Measurements from ENCODE around the gene EID2. TPM values are rescaled to one million over a fixed set of nuclear protein-coding genes. Genes with fewer than 3 reads are reported as not detected.

The EID2 gene
- total RNA-seq, 2 experiments from 2014 or later, result 17.2 to 20.3 TPM

DNA sequence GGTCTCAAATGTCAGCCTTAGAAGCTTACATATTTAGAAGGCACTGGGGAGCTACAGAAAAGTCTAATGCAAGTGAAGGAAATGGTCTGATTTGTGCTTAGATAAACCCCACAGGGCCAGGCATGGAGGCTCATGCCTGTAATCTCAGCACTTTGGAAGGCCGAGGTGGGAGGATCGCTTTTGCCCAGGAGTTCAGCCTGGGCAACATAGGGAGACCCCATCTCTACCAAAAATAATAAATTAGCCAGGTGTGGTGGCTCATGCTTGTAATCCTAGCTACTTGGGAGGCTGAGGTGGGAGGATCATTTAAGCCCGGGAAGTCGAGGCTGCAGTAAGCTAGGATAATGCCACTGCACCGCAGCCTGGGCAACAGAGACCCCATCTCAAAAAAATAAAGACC lies 43.9 kb downstream of the EID2 start:
- CTCF ChIA-PET, result interaction anchor here (0.6 to 1.0 kb wide), 5 partner anchors 9 to 350 kb away, joined by 3 to 4 read pairs (median 3); no protein-coding TSS in a partner anchor
- no peak for DNase-seq
- Mint-ChIP-seq H3K9me3 (no peaks in the 10 kb centered on the region), H3K4me1 (peaks cover 15% of the 10 kb centered on the region), H3K27ac (no peak overlapping the region), H3K27me3 (peaks cover 41% of the 10 kb centered on the region), H3K36me3 (ENCODE audit: low read depth) (no peaks in the 10 kb centered on the region), H3K4me3 (no peak overlapping the region)
- POLR2A ChIA-PET, result no interaction called here

DNA sequence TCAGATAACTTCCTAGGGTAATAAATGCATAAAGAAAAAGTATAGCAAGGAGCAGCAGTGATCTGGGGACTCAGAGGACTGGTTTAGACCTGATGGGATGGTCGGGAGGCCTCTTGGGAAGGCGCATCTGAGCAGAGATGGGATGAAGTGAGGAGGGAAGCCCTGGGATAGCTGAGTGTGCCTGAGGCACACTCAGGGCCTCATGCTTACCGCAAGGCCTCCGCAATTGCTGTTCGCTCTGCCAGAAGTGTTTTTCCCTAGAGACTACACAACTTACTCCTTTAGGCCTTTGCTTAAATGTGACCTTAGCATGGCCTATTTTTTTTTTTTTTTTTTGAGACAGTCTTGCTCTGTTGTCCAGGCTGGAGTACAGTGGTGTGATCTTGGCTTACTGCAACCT lies 45.3 kb downstream of the EID2 start:
- H3K4me1 Mint-ChIP-seq, result peaks cover 11% of the 10 kb centered on the region
- ChIA-PET CTCF (no interaction called here), POLR2A (no interaction called here)
- peaks cover 30% of the 10 kb centered on the region for H3K27me3 Mint-ChIP-seq
- DNase-seq, result no peak
- no peak overlapping the region for H3K4me3 Mint-ChIP-seq
- no peaks in the 10 kb centered on the region for H3K9me3 Mint-ChIP-seq
- no peak overlapping the region for H3K27ac Mint-ChIP-seq
- no peaks in the 10 kb centered on the region for H3K36me3 Mint-ChIP-seq (ENCODE audit: low read depth)

DNA sequence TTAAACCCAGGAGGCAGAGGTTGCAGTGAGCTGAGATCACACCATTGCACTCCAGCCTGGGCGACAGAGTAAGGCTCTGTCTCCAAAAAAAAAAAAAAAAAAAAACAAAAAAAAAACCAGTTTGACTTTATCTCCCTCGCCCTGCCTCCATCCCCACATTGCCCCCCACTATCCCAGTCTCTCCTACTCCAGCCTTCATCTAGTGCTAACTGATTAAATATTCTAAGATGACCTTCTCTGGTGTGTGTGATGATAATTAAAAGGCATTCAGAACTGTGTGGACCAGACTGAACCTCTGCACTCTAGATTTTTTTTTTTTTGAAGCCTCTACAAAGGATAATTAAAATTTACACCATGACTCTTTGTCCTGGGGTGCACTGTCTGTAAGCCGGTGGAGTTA lies 47.2 kb downstream of the EID2 start:
- POLR2A ChIA-PET, result no interaction called here

DNA sequence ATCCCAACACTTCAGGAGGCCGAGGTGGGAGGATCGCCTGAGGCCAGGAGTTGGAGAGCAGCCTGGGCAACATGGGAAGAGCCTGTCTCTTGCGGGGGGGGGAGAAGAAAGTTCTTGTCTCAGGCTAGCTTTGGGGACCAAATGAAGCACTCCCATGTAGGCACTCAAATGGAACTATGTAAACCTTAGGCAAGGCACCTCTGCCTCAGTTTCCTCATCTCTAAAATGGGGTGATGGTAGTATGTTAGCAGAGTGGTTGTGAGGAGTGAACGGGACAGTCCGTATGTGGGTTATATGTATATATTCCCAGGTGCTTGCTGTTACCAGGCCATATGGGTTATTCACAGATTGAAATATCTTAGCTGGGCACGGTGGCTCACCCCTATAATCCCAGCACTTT lies 47.7 kb downstream of the EID2 start:
- CTCF ChIA-PET, result interaction anchor here (1.0 to 1.2 kb wide), 2 partner anchors 10 to 11 kb away, joined by 3 read pairs; no protein-coding TSS in a partner anchor
- POLR2A ChIA-PET, result interaction anchor here (0.6 kb wide), 1 partner anchor 143 kb away, joined by 5 read pairs; no protein-coding TSS in a partner anchor
- no peaks in the 10 kb centered on the region for H3K9me3 Mint-ChIP-seq
- H3K27ac Mint-ChIP-seq, result no peak overlapping the region
- DNase-seq, result no peak
- H3K4me1 Mint-ChIP-seq, result no peaks in the 10 kb centered on the region
- peaks cover 12% of the 10 kb centered on the region for H3K36me3 Mint-ChIP-seq (ENCODE audit: low read depth)
- no peak overlapping the region for H3K4me3 Mint-ChIP-seq
- H3K27me3 Mint-ChIP-seq, result peaks cover 13% of the 10 kb centered on the region

More for the DNA sequence above, 47.2 kb downstream of the EID2 start:
- CTCF ChIA-PET, result interaction anchor here (1.2 kb wide), 1 partner anchor 10 kb away, joined by 3 read pairs; no protein-coding TSS in a partner anchor
- no peaks in the 10 kb centered on the region for H3K9me3 Mint-ChIP-seq
- no peaks in the 10 kb centered on the region for H3K4me1 Mint-ChIP-seq
- H3K36me3 Mint-ChIP-seq (ENCODE audit: low read depth), result peaks cover 11% of the 10 kb centered on the region
- H3K27ac Mint-ChIP-seq, result no peak overlapping the region
- no peak overlapping the region for H3K4me3 Mint-ChIP-seq
- peaks cover 16% of the 10 kb centered on the region for H3K27me3 Mint-ChIP-seq
- DNase-seq, result no peak

DNA sequence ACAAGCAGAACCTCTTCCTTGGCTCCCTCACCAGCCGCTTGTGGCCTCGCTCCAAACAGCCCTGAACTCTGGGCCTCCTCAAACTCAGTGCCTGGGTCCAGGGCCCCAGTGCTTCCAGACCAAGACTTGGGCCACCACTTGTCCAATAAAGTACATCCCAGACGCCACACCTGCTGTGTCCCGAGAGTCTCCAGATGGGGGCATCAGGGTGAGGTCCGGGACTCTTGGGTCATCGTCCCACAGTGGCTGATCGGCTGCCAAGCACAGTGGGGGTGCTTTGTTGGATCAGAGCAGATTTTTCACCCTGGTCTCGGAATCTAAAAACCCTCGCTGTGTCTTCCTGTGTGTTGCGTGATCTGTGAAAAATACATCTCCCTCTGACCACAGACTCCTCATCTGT lies 50.2 kb downstream of the EID2 start:
- Mint-ChIP-seq H3K4me3 (no peak overlapping the region), H3K27ac (no peak overlapping the region), H3K27me3 (no peaks in the 10 kb centered on the region), H3K36me3 (ENCODE audit: low read depth) (peaks cover 20% of the 10 kb centered on the region), H3K9me3 (no peaks in the 10 kb centered on the region), H3K4me1 (no peaks in the 10 kb centered on the region)
- DNase-seq, result no peak
- CTCF ChIA-PET, result interaction anchor here (1.0 to 1.7 kb wide), 2 partner anchors 14 to 15 kb away, joined by 4 to 5 read pairs; no protein-coding TSS in a partner anchor
- POLR2A ChIA-PET, result no interaction called here

Other genes starting within 250 kb of the EID2 start
- not detected for gene IFNL1, start 243.8 kb downstream of the EID2 start, total RNA-seq
- gene LRFN1, start 219.3 kb downstream of the EID2 start, total RNA-seq, result 1 to 10 TPM; 6.4 to 6.5 TPM
- gene GMFG, start 204.1 kb downstream of the EID2 start, total RNA-seq, result 100 to 1,000 TPM; 577 to 668 TPM
- 10 to 100 TPM; 40.2 to 45.6 TPM for gene SAMD4B, start 197.7 kb downstream of the EID2 start, total RNA-seq
- gene PAF1, start 149.1 kb downstream of the EID2 start, total RNA-seq, result 10 to 100 TPM; 43.8 to 44.5 TPM
- 10 to 100 TPM; 34.9 to 40.1 TPM for gene MED29, start 148.8 kb downstream of the EID2 start, total RNA-seq
- gene ZFP36, start 133.3 kb downstream of the EID2 start, total RNA-seq, result 10 to 100 TPM; 92.5 to 93.4 TPM
- gene PLEKHG2, start 127.5 kb downstream of the EID2 start, total RNA-seq, result 10 to 100 TPM; 74.4 to 77.9 TPM
- 1,000 to 10,000 TPM; 2,465 to 3,009 TPM for gene RPS16, start 104.2 kb downstream of the EID2 start, total RNA-seq
- 100 to 1,000 TPM; 144 to 150 TPM for gene SUPT5H, start 94.6 kb downstream of the EID2 start, total RNA-seq
- 10 to 100 TPM; 45.7 to 56.8 TPM for gene TIMM50, start 59.3 kb downstream of the EID2 start, total RNA-seq
- under 1 TPM in 1 of 2 experiments, not detected in 1; 0.35 TPM for gene DLL3, start 41.2 kb downstream of the EID2 start, total RNA-seq
- gene SELENOV, start 25.0 kb downstream of the EID2 start, total RNA-seq, result not detected
- 1 to 10 TPM; 3.4 to 5.1 TPM for gene EID2B, start 7.3 kb downstream of the EID2 start, total RNA-seq
- gene LGALS13, start 62.4 kb upstream of the EID2 start, total RNA-seq, result not detected
- not detected for gene LGALS16, start 115.8 kb upstream of the EID2 start, total RNA-seq
- gene LGALS14, start 164.3 kb upstream of the EID2 start, total RNA-seq, result not detected
- not detected for gene CLC, start 197.9 kb upstream of the EID2 start, total RNA-seq
- gene LEUTX, start 238.7 kb upstream of the EID2 start, total RNA-seq, result not detected